Activated CD4-positive, alpha-beta T cell treated with anti-CD3 and anti-CD28 coated beads, Interleukin-2, amount 10 ng/mL, durations not matched to agents 24 days and 14 days (primary cell): ENCODE results near the gene CPT2. TPM values are rescaled to one million over a fixed set of nuclear protein-coding genes. Genes with fewer than 3 reads are reported as not detected.
A peak's percentile ranks its signal among the peaks of the same experiment; 100 is the strongest.

Experiments
- DNase-seq: peaks from one replicate; pipeline ENCODE4 v3.0.0; 2022
- H3K27ac Mint-ChIP-seq: one replicate; pipeline ENCODE4 v1.8.0; 2022; ENCODE audit warnings: mild to moderate bottlenecking, mixed read lengths
- H3K27me3 Mint-ChIP-seq: one replicate; pipeline ENCODE4 v1.8.0; 2022; ENCODE audit warnings: mixed read lengths
- H3K36me3 Mint-ChIP-seq: one replicate; pipeline ENCODE4 v1.8.0; 2022; ENCODE audit warnings: low read depth, mild to moderate bottlenecking, mixed read lengths
- H3K4me1 Mint-ChIP-seq: one replicate; pipeline ENCODE4 v1.8.0; 2021; ENCODE audit warnings: mixed read lengths
- H3K4me3 Mint-ChIP-seq: one replicate; pipeline ENCODE4 v1.8.0; 2022; ENCODE audit warnings: mild to moderate bottlenecking, moderate library complexity, mixed read lengths
- H3K9me3 Mint-ChIP-seq: one replicate; pipeline ENCODE4 v1.8.0; 2021; ENCODE audit warnings: mixed read lengths
- intact Hi-C: fragments of 100-400 bp; cut with micrococcal nuclease; formaldehyde crosslinking; loops from one replicate; pipeline ENCODE4 v1.15.1; 2023
- total RNA-seq: library from RNA; stranded (reverse); gene quantifications from 2 replicates; pipeline ENCODE4 v1.2.3, GENCODE V29; 2022

CPT2 gene
- total RNA-seq, 1 donor from 2014 or later: 19.5 TPM

DNA sequence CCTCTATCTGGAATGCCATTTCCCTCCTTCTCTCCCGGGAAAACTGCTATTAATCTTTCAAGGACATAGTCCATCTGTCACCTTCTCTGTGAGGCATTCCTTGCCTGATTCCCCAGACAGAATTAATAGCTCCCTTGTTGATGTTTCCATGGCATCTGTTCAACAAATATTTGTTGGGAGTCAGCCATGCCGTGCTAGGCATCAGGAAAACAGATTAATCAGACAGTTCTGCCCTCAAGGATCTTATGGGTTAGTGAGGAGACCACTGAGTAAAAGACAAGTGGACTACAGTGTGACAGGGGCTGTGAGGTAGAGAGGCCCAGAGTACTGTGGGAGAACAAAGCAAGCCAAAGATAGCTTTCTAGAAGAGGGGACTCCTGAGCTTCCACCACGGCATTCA, 53.1 kb downstream of the CPT2 start:
- DNase-seq: no peak
- no peaks in the 10 kb centered on the region for H3K4me1 Mint-ChIP-seq
- intact Hi-C loops: loop anchor here (5.0 kb wide), 1 partner anchor 43 kb away; no protein-coding TSS in a partner anchor

DNA sequence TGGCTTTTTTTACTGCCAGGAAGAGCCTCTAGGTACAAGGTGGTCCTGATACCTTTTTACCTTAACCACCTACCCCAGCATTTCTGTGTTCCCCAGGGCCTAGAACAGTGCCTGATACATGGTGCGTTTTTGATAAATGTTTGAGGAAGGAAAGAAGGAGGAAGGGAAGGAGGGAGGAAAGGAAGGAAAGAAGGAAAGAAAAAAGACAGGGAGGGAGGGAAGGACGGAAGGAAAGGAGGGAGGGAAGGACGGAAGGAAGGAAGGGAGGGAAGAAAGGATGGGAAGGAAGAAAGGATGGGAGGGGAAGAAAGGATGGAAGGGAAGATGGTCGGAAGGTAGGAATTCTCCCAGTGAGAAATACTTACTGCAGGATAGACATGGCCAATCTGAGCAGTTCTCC, 53.7 kb downstream of the CPT2 start:
- Mint-ChIP-seq H3K4me3 (no peak overlapping the region), H3K4me1 (no peaks in the 10 kb centered on the region), H3K36me3 (peaks cover 59% of the 10 kb centered on the region), H3K9me3 (no peaks in the 10 kb centered on the region), H3K27me3 (no peaks in the 10 kb centered on the region), H3K27ac (no peak overlapping the region)
- no peak for DNase-seq
- intact Hi-C loops: no loop called here

More for the DNA sequence above, 53.1 kb downstream of the CPT2 start:
- Mint-ChIP-seq H3K27ac (no peak overlapping the region), H3K36me3 (peaks cover 58% of the 10 kb centered on the region), H3K4me3 (no peak overlapping the region), H3K9me3 (no peaks in the 10 kb centered on the region), H3K27me3 (no peaks in the 10 kb centered on the region)

DNA sequence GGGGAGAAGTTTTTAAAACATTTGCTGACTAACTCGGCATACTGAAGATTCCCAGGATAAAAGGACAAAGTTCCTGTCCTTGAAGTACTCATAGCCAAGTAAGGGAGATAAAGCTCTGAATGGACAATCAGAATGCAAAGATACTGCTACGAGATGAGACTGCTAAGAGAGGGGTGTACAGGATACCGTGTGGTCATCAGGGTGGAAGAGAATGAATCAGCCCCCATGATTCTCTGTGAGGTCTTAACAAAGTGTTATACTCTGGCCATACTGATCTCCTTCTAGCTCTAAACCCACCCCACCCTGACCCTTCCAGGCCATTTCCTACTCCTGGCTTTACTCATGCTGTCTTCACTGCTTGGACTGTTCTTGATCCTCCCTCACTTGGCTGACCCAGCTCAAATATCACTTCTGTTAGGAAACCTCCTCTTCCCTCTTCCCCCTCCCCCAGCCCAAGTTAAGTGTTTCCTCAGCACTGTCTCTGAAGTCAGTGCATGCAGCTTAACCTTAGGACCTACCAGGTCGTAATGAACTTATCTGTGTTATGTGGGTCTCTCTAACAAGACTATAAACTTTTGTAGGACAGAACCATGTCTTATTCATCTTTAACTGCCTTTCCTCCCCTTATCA, 57.5 kb downstream of the CPT2 start:
- H3K36me3 Mint-ChIP-seq: peaks cover 64% of the 10 kb centered on the region
- no peak overlapping the region for H3K27ac Mint-ChIP-seq
- no peaks in the 10 kb centered on the region for H3K4me1 Mint-ChIP-seq
- H3K4me3 Mint-ChIP-seq: no peak overlapping the region
- intact Hi-C loops: no loop called here
- no peaks in the 10 kb centered on the region for H3K27me3 Mint-ChIP-seq
- no peaks in the 10 kb centered on the region for H3K9me3 Mint-ChIP-seq
- no peak for DNase-seq

DNA sequence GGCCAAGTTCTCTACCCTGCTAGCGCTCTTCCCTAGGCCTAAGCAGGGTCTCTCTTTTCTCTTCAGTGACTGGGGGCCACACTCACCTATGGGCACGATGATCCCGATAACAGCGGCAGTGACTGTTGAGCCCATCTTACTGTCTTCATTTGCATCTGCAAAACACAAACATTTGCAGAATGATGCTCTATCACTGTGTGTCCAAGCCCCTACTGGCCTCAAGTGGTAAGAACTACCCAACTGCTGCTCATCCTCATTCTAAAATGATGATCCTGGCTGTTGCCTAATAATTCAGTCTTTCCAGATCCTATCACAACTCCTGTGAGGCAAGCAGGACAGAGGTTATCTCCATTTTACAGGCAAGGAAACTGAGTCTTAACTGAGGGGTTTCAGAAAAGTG, 58.4 kb downstream of the CPT2 start:
- H3K27me3 Mint-ChIP-seq: no peaks in the 10 kb centered on the region
- DNase-seq: no peak
- H3K36me3 Mint-ChIP-seq: peaks cover 64% of the 10 kb centered on the region
- no peak overlapping the region for H3K4me3 Mint-ChIP-seq
- intact Hi-C loops: no loop called here
- H3K27ac Mint-ChIP-seq: no peak overlapping the region
- no peaks in the 10 kb centered on the region for H3K9me3 Mint-ChIP-seq
- H3K4me1 Mint-ChIP-seq: no peaks in the 10 kb centered on the region

DNA sequence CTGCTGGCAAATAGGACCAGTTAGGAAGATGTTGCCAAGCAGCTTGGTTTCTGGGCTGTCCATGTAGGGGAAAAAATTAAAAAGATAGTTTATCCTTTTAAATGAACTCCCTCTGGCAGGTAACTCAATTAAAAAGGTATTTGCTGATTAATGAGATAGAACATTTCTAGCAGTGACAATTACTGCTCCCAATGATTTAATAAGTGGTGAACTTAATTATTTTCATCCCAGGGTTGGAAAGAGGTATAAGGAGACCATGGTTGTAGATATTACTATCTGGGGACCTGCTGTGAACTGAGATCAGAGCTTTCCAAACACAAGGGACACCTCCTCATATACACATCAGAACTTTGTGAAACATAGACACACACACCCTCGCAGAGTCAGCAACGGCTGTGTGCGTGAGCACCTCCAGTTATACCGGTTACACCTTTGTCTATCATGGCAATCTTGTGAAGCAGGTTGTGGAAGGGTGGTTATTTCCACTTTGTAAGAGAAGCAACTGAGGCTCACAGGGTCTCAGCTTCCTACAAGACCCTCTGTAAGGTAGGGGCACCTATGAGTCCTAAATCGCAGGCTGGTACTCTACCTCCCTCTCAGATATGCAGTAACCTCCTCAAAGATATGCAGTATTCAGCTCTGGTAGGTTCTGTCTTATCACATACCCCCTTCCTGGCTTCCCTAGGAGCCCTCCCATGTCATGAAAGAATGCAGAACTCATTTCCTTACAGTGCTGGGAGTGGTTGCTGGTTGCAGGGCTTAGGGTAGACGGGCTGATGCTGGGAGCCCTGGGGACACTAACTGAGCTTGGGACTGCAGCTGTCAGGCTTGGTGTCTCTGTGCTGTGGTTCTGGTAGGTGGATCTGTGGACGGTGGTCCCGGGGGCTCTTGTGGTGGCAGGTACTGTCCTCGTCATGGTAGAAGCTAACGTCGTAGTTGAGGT, 60.2 kb downstream of the CPT2 start:
- intact Hi-C loops: no loop called here
- no peak overlapping the region for H3K27ac Mint-ChIP-seq

DNA sequence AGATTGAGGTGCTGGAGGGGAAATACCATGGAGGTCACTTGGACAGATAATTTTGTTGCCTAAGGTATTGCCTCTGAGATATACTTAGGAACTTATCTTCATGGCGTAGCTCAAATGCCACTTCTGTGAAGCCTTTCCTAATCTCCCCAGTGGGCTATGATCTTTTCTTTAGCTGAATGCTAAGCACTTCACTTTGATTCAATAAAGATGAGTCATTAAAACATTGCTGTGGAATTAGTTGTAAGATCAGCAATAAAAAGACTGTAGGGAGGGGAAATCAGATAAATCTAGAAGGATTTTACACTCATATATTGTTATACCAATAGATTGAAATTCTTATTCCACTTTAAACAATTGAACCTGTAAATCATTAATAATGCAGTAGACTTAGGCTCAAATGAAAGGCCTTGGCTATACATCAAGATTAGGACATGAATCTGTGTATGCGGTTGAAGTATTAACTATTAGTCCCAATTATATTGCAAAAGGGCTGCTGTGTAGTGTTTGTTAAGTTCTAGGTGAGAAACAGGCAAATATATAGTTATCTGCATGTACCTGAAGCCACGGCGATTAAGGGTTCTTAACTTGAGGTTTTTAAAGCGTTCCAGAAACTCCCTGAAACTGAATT, 60.9 kb downstream of the CPT2 start:
- Mint-ChIP-seq H3K27ac (no peak overlapping the region), H3K4me1 (no peaks in the 10 kb centered on the region), H3K27me3 (no peaks in the 10 kb centered on the region), H3K36me3 (peaks cover 66% of the 10 kb centered on the region), H3K9me3 (no peaks in the 10 kb centered on the region), H3K4me3 (no peak overlapping the region)
- intact Hi-C loops: no loop called here
- no peak for DNase-seq

More for the DNA sequence above, 60.2 kb downstream of the CPT2 start:
- peaks cover 65% of the 10 kb centered on the region for H3K36me3 Mint-ChIP-seq
- DNase-seq: no peak
- H3K9me3 Mint-ChIP-seq: no peaks in the 10 kb centered on the region
- no peaks in the 10 kb centered on the region for H3K27me3 Mint-ChIP-seq
- H3K4me3 Mint-ChIP-seq: no peak overlapping the region
- H3K4me1 Mint-ChIP-seq: no peaks in the 10 kb centered on the region

DNA sequence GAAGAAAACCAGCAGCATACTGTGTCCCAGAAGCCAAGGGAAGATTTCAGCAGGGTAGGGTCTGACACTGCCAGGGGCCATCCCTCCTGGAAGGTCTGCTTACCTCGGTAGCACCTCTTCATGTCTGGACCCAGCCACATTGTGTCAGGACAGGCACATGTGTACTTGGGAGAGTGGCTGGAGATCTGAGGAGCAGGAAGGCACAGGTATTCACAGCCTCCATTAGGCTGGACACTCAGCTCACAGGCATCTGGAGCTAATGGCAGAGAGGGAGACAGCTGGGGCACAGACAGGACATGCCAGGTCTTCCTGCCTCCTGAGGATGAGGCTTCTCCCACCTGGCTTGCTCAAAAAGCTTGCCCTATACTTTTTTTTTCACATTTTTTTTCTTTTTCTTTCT, 61.6 kb downstream of the CPT2 start:
- H3K27me3 Mint-ChIP-seq: no peaks in the 10 kb centered on the region
- H3K4me3 Mint-ChIP-seq: no peak overlapping the region
- no peak for DNase-seq
- no peaks in the 10 kb centered on the region for H3K9me3 Mint-ChIP-seq
- peaks cover 69% of the 10 kb centered on the region for H3K36me3 Mint-ChIP-seq
- intact Hi-C loops: no loop called here
- H3K4me1 Mint-ChIP-seq: no peaks in the 10 kb centered on the region
- H3K27ac Mint-ChIP-seq: peak overlapping the region; percentile 34

DNA sequence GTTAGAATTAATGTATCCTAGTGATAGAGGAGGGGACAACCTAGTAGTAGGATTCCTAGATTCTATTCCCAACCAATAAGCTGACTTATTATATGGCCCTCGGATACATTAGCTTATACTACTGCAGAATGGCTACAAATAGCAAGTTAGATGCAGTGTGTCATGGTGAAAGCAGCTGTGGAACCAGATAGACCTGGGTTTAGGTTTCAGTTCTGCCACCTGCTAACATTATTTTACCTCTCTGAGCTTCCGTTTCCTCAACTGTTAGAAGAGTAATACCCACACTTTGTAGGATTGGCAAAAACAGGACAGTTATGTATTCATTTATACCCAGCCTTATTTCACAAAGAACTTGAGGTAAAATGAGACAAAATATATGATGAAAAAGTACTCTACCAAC, 63.3 kb downstream of the CPT2 start:
- H3K4me1 Mint-ChIP-seq: no peaks in the 10 kb centered on the region
- intact Hi-C loops: no loop called here
- H3K9me3 Mint-ChIP-seq: no peaks in the 10 kb centered on the region
- H3K36me3 Mint-ChIP-seq: peaks cover 70% of the 10 kb centered on the region
- no peak overlapping the region for H3K27ac Mint-ChIP-seq
- DNase-seq: no peak
- no peak overlapping the region for H3K4me3 Mint-ChIP-seq
- no peaks in the 10 kb centered on the region for H3K27me3 Mint-ChIP-seq

DNA sequence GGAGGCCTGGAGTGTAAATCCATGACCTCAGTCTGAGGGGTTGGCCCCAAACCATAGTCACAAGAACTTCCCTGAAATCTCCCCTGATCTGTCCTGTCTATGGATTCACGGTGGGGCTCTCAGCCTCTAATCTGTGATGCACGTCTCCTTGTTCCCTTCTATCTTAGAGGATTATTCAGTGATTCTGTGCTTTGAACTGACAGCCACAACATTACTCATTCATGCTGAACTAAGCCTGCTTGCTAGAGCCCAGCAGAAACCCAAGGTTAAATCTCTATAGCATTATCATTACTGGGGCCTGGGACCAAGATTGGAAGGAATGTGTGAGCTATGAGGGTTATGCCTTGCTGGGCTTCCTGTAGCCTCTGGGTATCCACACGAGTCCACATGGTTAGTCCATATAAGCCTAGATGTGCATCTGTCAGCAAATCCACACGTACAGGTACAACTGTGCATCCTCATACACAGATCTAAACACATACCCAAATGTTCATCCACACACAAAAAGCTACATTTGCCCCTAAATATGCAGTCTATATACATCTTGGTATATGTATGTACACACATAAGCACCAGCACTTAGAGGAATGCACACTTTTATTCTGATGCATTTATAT, 64.1 kb downstream of the CPT2 start:
- DNase-seq: no peak
- peaks cover 74% of the 10 kb centered on the region for H3K36me3 Mint-ChIP-seq
- H3K4me3 Mint-ChIP-seq: no peak overlapping the region
- no peaks in the 10 kb centered on the region for H3K27me3 Mint-ChIP-seq
- H3K9me3 Mint-ChIP-seq: no peaks in the 10 kb centered on the region
- H3K27ac Mint-ChIP-seq: no peak overlapping the region
- intact Hi-C loops: no loop called here
- H3K4me1 Mint-ChIP-seq: no peaks in the 10 kb centered on the region

DNA sequence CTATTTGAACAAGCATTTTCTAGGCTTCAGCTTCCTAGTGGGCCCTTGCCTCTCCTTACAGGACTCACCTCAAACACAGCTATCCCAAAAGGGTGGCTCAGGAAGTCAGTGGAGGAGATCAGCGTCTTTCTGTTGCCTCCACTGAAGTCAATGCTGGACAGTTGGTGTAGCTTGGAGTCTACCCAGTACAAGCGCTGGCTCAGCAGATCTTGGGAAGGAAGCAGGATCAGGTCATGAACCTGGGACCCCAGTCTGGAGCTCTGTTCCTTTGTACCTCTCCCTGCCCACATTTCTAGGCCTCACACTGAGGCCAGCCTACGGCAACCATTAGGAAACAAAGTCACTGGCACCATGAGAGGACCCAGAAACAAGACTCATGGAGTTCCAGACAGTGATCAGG, 65.4 kb downstream of the CPT2 start:
- Mint-ChIP-seq H3K4me1 (no peaks in the 10 kb centered on the region), H3K36me3 (peaks cover 76% of the 10 kb centered on the region)
- intact Hi-C loops: no loop called here

More for the DNA sequence above, 65.4 kb downstream of the CPT2 start:
- Mint-ChIP-seq H3K4me3 (no peak overlapping the region), H3K27ac (no peak overlapping the region), H3K9me3 (no peaks in the 10 kb centered on the region), H3K27me3 (no peaks in the 10 kb centered on the region)
- DNase-seq: no peak

Other genes starting within 250 kb of the CPT2 start
- gene PODN, start 134.6 kb upstream of the CPT2 start, total RNA-seq: not detected in 2 replicates
- gene SLC1A7, start 54.2 kb upstream of the CPT2 start, total RNA-seq: not detected in 2 replicates
- gene CZIB, start 23.8 kb downstream of the CPT2 start, total RNA-seq: 44.7 and 44.9 TPM in 2 replicates
- 96.4 and 107 TPM in 2 replicates for gene MAGOH, start 41.7 kb downstream of the CPT2 start, total RNA-seq
- 76.8 and 81.6 TPM in 2 replicates for gene LRP8, start 131.2 kb downstream of the CPT2 start, total RNA-seq